SK-N-SH (cell line): Measurements from ENCODE around the gene MYEOV. TPM values are rescaled to one million over a fixed set of nuclear protein-coding genes. Genes with fewer than 3 reads are reported as not detected.

ENCODE experiments used
- CTCF ChIA-PET: fragments of 300-600, 350-600 bp; formaldehyde crosslinking; extraction: SDS; loops from one replicate; lab custom pipeline; 2021; lab: Yijun Ruan, JAX
- POLR2A ChIA-PET: fragments of 350-600 bp; sonication (Branson Sonifier 250); formaldehyde crosslinking; extraction: SDS; loops from one replicate; lab custom pipeline; 2020; ENCODE audit warnings: antibody characterized with exemption, inconsistent platforms; lab: Yijun Ruan, JAX
- DNase-seq: peaks from one replicate; pipeline ENCODE4 v3.0.0; 2012
- H2AFZ ChIP-seq: fragments of 200-600 bp; sonication (generic); 2 replicates; pipeline ENCODE4 v1.8.1; 2016; ENCODE audit warnings: antibody characterized with exemption, mild to moderate bottlenecking, low read depth
- H3F3A ChIP-seq: fragments of 200-600 bp; sonication (generic); replicated peaks from 2 replicates; pipeline ENCODE3; 2016; ENCODE audit warnings: antibody characterized with exemption, mild to moderate bottlenecking; ENCODE audit not compliant: insufficient read depth
- H3K27ac ChIP-seq, 2 experiments: fragments of 200-500 bp in 1 of 2; fragments of 200-600 bp in 1 of 2; sonication (Bioruptor generic) in 1 of 2; sonication (generic), shearing (Covaris generic) in 1 of 2; 2 replicates each; pipeline versions ENCODE4 v1.5.1 to v1.6.1; 2014 to 2016; ENCODE audit warnings: low read depth in 2 of 2, inconsistent platforms in 1 of 2, low read length in 1 of 2, mild to moderate bottlenecking in 1 of 2, mixed read lengths in 1 of 2
- H3K27me3 ChIP-seq: fragments of 200-600 bp; sonication (generic), shearing (Covaris generic); 2 replicates; pipeline ENCODE4 v1.6.1; 2016; ENCODE audit warnings: mixed run types; ENCODE audit not compliant: insufficient read depth
- H3K36me3 ChIP-seq, 2 experiments: fragments of 200-500 bp in 1 of 2; fragments of 200-600 bp in 1 of 2; sonication (Bioruptor generic) in 1 of 2; sonication (generic) in 1 of 2; replicated peaks in 1 of 2; 2 replicates each; pipeline versions ENCODE3 to v1.5.1; 2014 to 2016; ENCODE audit warnings: low read length in 1 of 2, mild to moderate bottlenecking in 1 of 2; ENCODE audit not compliant: insufficient read depth in 2 of 2, control insufficient read depth in 1 of 2
- H3K4me1 ChIP-seq, 2 experiments: fragments of 200-500 bp in 1 of 2; fragments of 200-600 bp in 1 of 2; sonication (Bioruptor generic) in 1 of 2; sonication (generic), shearing (Covaris generic) in 1 of 2; 2 replicates each; pipeline versions ENCODE4 v1.5.1 to v1.6.1; 2014 to 2016; ENCODE audit warnings: low read depth in 1 of 2, low read length in 1 of 2, mixed run types in 1 of 2; ENCODE audit not compliant: insufficient read depth in 2 of 2, control insufficient read depth in 1 of 2
- H3K4me2 ChIP-seq: fragments of 200-600 bp; sonication (generic), shearing (Covaris generic); 2 replicates; pipeline ENCODE4 v1.6.1; 2017; ENCODE audit warnings: mixed run types
- H3K4me3 ChIP-seq, 2 experiments: fragments of 200-500 bp in 1 of 2; fragments of 200-600 bp in 1 of 2; sonication (Bioruptor generic) in 1 of 2; sonication (generic), shearing (Covaris generic) in 1 of 2; 2 replicates each; pipeline versions ENCODE4 v1.5.1 to v1.8.1; 2014 to 2016; ENCODE audit warnings: low read depth in 2 of 2, inconsistent platforms in 1 of 2, low read length in 1 of 2, mild to moderate bottlenecking in 1 of 2, mixed read lengths in 1 of 2, moderate library complexity in 1 of 2
- H3K79me2 ChIP-seq: fragments of 200-600 bp; sonication (generic); 2 replicates; pipeline ENCODE4 v1.8.1; 2017; ENCODE audit warnings: mild to moderate bottlenecking; ENCODE audit not compliant: insufficient read depth
- H3K9ac ChIP-seq: fragments of 200-600 bp; sonication (generic); 2 replicates; pipeline ENCODE4 v1.6.1; 2017; ENCODE audit warnings: mixed run types
- H3K9me2 ChIP-seq: fragments of 200-600 bp; sonication (generic); 2 replicates; pipeline ENCODE4 v1.6.1; 2017; ENCODE audit warnings: mixed run types
- H3K9me3 ChIP-seq: fragments of 200-600 bp; sonication (generic); 2 replicates; pipeline ENCODE4 v1.6.1; 2017; ENCODE audit warnings: mixed run types, mild to moderate bottlenecking, moderate library complexity
- H4K20me1 ChIP-seq: fragments of 200-600 bp; sonication (generic); 2 replicates; pipeline ENCODE4 v1.6.1; 2017; ENCODE audit warnings: mild to moderate bottlenecking, mixed run types; ENCODE audit not compliant: insufficient read depth
- ELF1 ChIP-seq: IDR thresholded peaks from 2 replicates; pipeline ENCODE4 v1.4.0; 2012
- FOSL2 ChIP-seq: IDR thresholded peaks from 2 replicates; pipeline ENCODE4 v1.4.0; 2012; ENCODE audit warnings: low read depth, mild to moderate bottlenecking, moderate library complexity, borderline replicate concordance
- FOXJ3 ChIP-seq: sonication (generic); formaldehyde crosslinking; IDR thresholded peaks from 2 replicates; pipeline ENCODE4 v1.5.1; 2020; ENCODE audit warnings: mild to moderate bottlenecking, missing genetic modification reagents
- GABPA ChIP-seq: IDR thresholded peaks from 2 replicates; pipeline ENCODE4 v1.4.0; 2012; ENCODE audit warnings: low read depth, mild to moderate bottlenecking
- GATA2 ChIP-seq: sonication (generic); formaldehyde crosslinking; IDR thresholded peaks from 2 replicates; pipeline ENCODE4 v1.5.0; 2020; ENCODE audit warnings: mild to moderate bottlenecking, missing genetic modification reagents
- NFIC ChIP-seq: IDR thresholded peaks from 2 replicates; pipeline ENCODE4 v1.4.0; 2012; ENCODE audit warnings: borderline replicate concordance
- POLR2AphosphoS5 ChIP-seq: IDR thresholded peaks from 2 replicates; pipeline ENCODE4 v1.6.1; 2012; ENCODE audit warnings: low read depth, low read length
- RAD21 ChIP-seq: IDR thresholded peaks from 2 replicates; pipeline ENCODE4 v1.6.1; 2012; ENCODE audit warnings: mild to moderate bottlenecking, low read length
- RXRA ChIP-seq: IDR thresholded peaks from 2 replicates; pipeline ENCODE4 v1.4.0; 2012; ENCODE audit warnings: low read depth, mild to moderate bottlenecking, borderline replicate concordance
- SIN3A ChIP-seq: IDR thresholded peaks from 2 replicates; pipeline ENCODE4 v1.6.1; 2012; ENCODE audit warnings: low read depth, mild to moderate bottlenecking, low read length, moderate library complexity, borderline replicate concordance
- TEAD4 ChIP-seq: IDR thresholded peaks from 2 replicates; pipeline ENCODE4 v1.4.0; 2012; ENCODE audit warnings: mild to moderate bottlenecking, borderline replicate concordance; ENCODE audit not compliant: insufficient read depth
- YY1 ChIP-seq: IDR thresholded peaks from 2 replicates; pipeline ENCODE4 v1.4.0; 2012; ENCODE audit warnings: low read depth, mild to moderate bottlenecking
- WGBS: methylation state at CpG from one replicate; pipeline ENCODE4 v1.1.6; 2017; ENCODE audit warnings: low lambda C conversion rate; 5-methylcytosine and 5-hydroxymethylcytosine counted together
- polyA plus RNA-seq, 3 experiments: library from polyadenylated mRNA; depleted of rRNA; stranded (reverse); fragments of >200 nt; gene quantifications; 2 replicates each; pipeline ENCODE4 v1.2.3, GENCODE V29; 2012
- TF ChIP-seq, protein P1 (sequence below): fragments of 150-350 bp; IDR thresholded peaks from 2 replicates; pipeline ENCODE4 v1.6.1; 2017; ENCODE audit warnings: antibody characterized with exemption, low read length, low read depth, borderline replicate concordance
- TF ChIP-seq, protein P2 (sequence below): IDR thresholded peaks from 2 replicates; pipeline ENCODE4; 2012
- TF ChIP-seq, protein P3 (sequence below): fragments of 150-350 bp; IDR thresholded peaks from 2 replicates; pipeline ENCODE4 v1.6.1; 2016; ENCODE audit warnings: mild to moderate bottlenecking, low read depth, low read length
- TF ChIP-seq, protein P4 (sequence below): fragments of 200-600 bp; sonication (generic); IDR thresholded peaks from 2 replicates; pipeline ENCODE4 v1.6.1; 2017; ENCODE audit warnings: antibody characterized with exemption, mild to moderate bottlenecking, moderate library complexity
- TF ChIP-seq, protein P5 (sequence below): IDR thresholded peaks from 2 replicates; pipeline ENCODE4 v1.4.0; 2012; ENCODE audit warnings: low read depth, borderline replicate concordance

Gene MYEOV
- polyA plus RNA-seq, 1 of the 3 experiments (the other 2 are of a cell fraction), result 3.0 TPM

- TF ChIP-seq GATA2 (CRISPR knock-in tag), result no peak
- no peak for TF ChIP-seq POLR2AphosphoS5
- TF ChIP-seq, all 33 proteins: peak for 0
Measured at GRCh38 chr11:69327741-69328191, 33.8 kb downstream of the MYEOV start (continued).

DNA sequence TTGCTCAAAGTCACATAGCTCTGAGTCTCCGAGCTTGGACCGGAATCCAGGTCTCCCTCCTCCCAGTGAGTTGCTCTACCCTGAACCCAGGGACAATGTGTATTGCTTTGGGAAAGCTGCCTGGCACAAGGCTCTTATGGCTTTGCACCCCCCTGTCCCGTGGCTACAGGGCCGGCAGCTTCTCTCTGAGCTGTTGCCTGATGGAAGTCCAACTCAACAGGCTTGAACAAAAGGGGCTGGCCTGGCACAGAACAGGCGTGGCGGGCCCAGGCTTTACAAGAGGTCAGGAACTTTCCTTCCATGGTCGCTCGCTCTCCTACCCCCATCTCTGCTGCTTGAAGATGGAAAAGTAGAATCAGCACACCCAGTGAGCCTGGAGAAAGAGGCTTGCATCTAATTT lies 34.3 kb downstream of the MYEOV start:
- Histone ChIP-seq H3K4me2 (no peak overlapping the region), H3K9ac (no peak overlapping the region)
- no peak for TF ChIP-seq YY1
- TF ChIP-seq RXRA, result no peak
- TF ChIP-seq, protein P1, sequence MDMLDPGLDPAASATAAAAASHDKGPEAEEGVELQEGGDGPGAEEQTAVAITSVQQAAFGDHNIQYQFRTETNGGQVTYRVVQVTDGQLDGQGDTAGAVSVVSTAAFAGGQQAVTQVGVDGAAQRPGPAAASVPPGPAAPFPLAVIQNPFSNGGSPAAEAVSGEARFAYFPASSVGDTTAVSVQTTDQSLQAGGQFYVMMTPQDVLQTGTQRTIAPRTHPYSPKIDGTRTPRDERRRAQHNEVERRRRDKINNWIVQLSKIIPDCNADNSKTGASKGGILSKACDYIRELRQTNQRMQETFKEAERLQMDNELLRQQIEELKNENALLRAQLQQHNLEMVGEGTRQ, result no peak
- TF ChIP-seq, protein P2, sequence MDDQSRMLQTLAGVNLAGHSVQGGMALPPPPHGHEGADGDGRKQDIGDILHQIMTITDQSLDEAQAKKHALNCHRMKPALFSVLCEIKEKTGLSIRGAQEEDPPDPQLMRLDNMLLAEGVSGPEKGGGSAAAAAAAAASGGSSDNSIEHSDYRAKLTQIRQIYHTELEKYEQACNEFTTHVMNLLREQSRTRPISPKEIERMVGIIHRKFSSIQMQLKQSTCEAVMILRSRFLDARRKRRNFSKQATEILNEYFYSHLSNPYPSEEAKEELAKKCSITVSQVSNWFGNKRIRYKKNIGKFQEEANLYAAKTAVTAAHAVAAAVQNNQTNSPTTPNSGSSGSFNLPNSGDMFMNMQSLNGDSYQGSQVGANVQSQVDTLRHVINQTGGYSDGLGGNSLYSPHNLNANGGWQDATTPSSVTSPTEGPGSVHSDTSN, result no peak
- no peak for TF ChIP-seq FOXJ3 (CRISPR knock-in tag)
- no peak for TF ChIP-seq NFIC
- no peak for TF ChIP-seq FOSL2
- no peak for TF ChIP-seq RAD21
- TF ChIP-seq, protein P3, sequence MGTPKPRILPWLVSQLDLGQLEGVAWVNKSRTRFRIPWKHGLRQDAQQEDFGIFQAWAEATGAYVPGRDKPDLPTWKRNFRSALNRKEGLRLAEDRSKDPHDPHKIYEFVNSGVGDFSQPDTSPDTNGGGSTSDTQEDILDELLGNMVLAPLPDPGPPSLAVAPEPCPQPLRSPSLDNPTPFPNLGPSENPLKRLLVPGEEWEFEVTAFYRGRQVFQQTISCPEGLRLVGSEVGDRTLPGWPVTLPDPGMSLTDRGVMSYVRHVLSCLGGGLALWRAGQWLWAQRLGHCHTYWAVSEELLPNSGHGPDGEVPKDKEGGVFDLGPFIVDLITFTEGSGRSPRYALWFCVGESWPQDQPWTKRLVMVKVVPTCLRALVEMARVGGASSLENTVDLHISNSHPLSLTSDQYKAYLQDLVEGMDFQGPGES, result no peak
- TF ChIP-seq, all 33 proteins: peak for 0
- Histone ChIP-seq H3K9me3 (no peaks in the 10 kb centered on the region), H3F3A (no peaks in the 10 kb centered on the region), H4K20me1 (no peaks in the 10 kb centered on the region), H3K27me3 (no peaks in the 10 kb centered on the region), H3K4me3 (no peak overlapping the region), H3K79me2 (peaks cover 33% of the 10 kb centered on the region; the same call in 1 of the 2 replicates), H3K27ac (no peak overlapping the region), H3K9me2 (no peaks in the 10 kb centered on the region), H3K36me3 (peaks cover 0 to 6% of the 10 kb centered on the region in 2 experiments), H2AFZ (no peak overlapping the region), H3K4me1 (no peaks in the 10 kb centered on the region)
- POLR2A ChIA-PET, result no interaction called here
- no peak for DNase-seq
- CTCF ChIA-PET, result interaction anchor here (0.7 kb wide), 1 partner anchor 95 kb away, joined by 3 read pairs; no protein-coding TSS in a partner anchor
- WGBS, result 100% methylated on average over 4 of the region's 8 CpGs

DNA sequence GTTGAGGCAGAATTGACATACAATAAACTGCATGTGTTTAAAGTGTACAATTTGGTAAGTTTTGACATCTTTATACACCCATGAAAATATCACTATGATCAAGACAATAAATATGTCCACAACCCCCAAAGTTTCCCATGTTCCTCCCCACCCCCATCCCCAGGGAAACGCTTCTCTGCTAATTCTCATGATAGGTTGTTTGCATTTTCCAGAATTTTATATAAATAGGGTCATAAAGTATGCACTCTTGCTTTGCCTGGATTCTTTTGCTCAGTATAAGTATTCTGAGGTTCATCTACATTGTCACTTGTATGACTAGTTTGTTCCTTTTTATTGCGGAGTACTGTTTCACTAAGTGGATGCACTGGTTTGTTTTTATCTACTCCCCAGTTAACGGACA lies 35.6 kb downstream of the MYEOV start:
- no peaks in the 10 kb centered on the region for H3K4me1 ChIP-seq
- H3K9me2 ChIP-seq, result no peaks in the 10 kb centered on the region
- no peaks in the 10 kb centered on the region for H3K27me3 ChIP-seq
- no peak for DNase-seq
- POLR2A ChIA-PET, result no interaction called here
- H3K36me3 ChIP-seq, result peaks cover 0 to 6% of the 10 kb centered on the region in 2 experiments
- no peaks in the 10 kb centered on the region for H3F3A ChIP-seq
- no peaks in the 10 kb centered on the region for H4K20me1 ChIP-seq
- CTCF ChIA-PET, result no interaction called here
- no peaks in the 10 kb centered on the region for H3K9me3 ChIP-seq
- H3K4me3 ChIP-seq, result no peak overlapping the region
- no peak overlapping the region for H3K4me2 ChIP-seq
- no peak overlapping the region for H2AFZ ChIP-seq
- H3K9ac ChIP-seq, result no peak overlapping the region
- H3K27ac ChIP-seq, result no peak overlapping the region
- peaks cover 21% of the 10 kb centered on the region; the same call in 1 of the 2 replicates for H3K79me2 ChIP-seq
- WGBS, result 92% methylated on average over 3 of the region's 3 CpGs
- TF ChIP-seq, protein P4, sequence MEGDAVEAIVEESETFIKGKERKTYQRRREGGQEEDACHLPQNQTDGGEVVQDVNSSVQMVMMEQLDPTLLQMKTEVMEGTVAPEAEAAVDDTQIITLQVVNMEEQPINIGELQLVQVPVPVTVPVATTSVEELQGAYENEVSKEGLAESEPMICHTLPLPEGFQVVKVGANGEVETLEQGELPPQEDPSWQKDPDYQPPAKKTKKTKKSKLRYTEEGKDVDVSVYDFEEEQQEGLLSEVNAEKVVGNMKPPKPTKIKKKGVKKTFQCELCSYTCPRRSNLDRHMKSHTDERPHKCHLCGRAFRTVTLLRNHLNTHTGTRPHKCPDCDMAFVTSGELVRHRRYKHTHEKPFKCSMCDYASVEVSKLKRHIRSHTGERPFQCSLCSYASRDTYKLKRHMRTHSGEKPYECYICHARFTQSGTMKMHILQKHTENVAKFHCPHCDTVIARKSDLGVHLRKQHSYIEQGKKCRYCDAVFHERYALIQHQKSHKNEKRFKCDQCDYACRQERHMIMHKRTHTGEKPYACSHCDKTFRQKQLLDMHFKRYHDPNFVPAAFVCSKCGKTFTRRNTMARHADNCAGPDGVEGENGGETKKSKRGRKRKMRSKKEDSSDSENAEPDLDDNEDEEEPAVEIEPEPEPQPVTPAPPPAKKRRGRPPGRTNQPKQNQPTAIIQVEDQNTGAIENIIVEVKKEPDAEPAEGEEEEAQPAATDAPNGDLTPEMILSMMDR, result no peak
- TF ChIP-seq, protein P1, result no peak
- TF ChIP-seq, protein P5, sequence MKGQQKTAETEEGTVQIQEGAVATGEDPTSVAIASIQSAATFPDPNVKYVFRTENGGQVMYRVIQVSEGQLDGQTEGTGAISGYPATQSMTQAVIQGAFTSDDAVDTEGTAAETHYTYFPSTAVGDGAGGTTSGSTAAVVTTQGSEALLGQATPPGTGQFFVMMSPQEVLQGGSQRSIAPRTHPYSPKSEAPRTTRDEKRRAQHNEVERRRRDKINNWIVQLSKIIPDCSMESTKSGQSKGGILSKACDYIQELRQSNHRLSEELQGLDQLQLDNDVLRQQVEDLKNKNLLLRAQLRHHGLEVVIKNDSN, result no peak
- TF ChIP-seq, protein P3, result no peak
- TF ChIP-seq SIN3A, result no peak
- TF ChIP-seq ELF1, result no peak
- no peak for TF ChIP-seq TEAD4
- TF ChIP-seq RXRA, result no peak
- no peak for TF ChIP-seq GABPA
- no peak for TF ChIP-seq NFIC
